ENCODE measurements around the gene TRAPPC10. TPM values are rescaled to one million over a fixed set of nuclear protein-coding genes. Genes with fewer than 3 reads are reported as not detected.

Gene TRAPPC10
- total and polyA plus RNA-seq, 2 donors (not counting 1 experiment from before 2014, with no cell fraction given): 15.4 to 22.0 TPM

- no peaks in the 10 kb centered on the region for H3K4me1 ChIP-seq (ENCODE audit: control insufficient read depth, extremely low read depth, insufficient read depth, low read length)
- H3K4me2 ChIP-seq (ENCODE audit: extremely low read depth, insufficient read depth, low read length): no peak overlapping the region
- no peak overlapping the region for H3K4me3 ChIP-seq (replicated peaks in 1 of 4; ENCODE audit: control extremely low read depth in 1 of 4, insufficient read depth in 1 of 4, low read depth in 3 of 4, low read length in 4 of 4)
- peak; percentile 13 to 23 for DNase-seq (ENCODE audit: low read depth in 2 of 2)
- H4K20me1 ChIP-seq (ENCODE audit: control insufficient read depth, extremely low read depth, insufficient read depth, low read length): no peaks in the 10 kb centered on the region
- H2AFZ ChIP-seq (ENCODE audit: low read length): no peak overlapping the region
- H3K27ac ChIP-seq (ENCODE audit: insufficient read depth, low read length): no peak overlapping the region
- H3K9me3 ChIP-seq (ENCODE audit: control insufficient read depth, insufficient read depth, low read depth, low read length): no peaks in the 10 kb centered on the region
- H3K36me3 ChIP-seq (ENCODE audit: control insufficient read depth, insufficient read depth, low read length): peaks cover 6% of the 10 kb centered on the region
- TF ChIP-seq EZH2 (IDR thresholded peaks at IDR 0.05; ENCODE audit: low read length, missing control alignments): no peak
- TF ChIP-seq, protein P1, sequence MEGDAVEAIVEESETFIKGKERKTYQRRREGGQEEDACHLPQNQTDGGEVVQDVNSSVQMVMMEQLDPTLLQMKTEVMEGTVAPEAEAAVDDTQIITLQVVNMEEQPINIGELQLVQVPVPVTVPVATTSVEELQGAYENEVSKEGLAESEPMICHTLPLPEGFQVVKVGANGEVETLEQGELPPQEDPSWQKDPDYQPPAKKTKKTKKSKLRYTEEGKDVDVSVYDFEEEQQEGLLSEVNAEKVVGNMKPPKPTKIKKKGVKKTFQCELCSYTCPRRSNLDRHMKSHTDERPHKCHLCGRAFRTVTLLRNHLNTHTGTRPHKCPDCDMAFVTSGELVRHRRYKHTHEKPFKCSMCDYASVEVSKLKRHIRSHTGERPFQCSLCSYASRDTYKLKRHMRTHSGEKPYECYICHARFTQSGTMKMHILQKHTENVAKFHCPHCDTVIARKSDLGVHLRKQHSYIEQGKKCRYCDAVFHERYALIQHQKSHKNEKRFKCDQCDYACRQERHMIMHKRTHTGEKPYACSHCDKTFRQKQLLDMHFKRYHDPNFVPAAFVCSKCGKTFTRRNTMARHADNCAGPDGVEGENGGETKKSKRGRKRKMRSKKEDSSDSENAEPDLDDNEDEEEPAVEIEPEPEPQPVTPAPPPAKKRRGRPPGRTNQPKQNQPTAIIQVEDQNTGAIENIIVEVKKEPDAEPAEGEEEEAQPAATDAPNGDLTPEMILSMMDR (conservative IDR thresholded peaks at IDR 0.05 in 1 of 2, IDR thresholded peaks at IDR 0.05 in 1 of 2; ENCODE audit: low read depth in 1 of 2, low read length in 2 of 2): no peak
- H3K9ac ChIP-seq (ENCODE audit: insufficient read depth, low read length): no peak overlapping the region
- peaks cover 2% of the 10 kb centered on the region for H3K79me2 ChIP-seq (ENCODE audit: control insufficient read depth, insufficient read depth, low read length)
- no peaks in the 10 kb centered on the region for H3K27me3 ChIP-seq (ENCODE audit: control insufficient read depth, insufficient read depth, low read length)
These were observed 53.3 kb downstream of the TRAPPC10 start for GRCh38 chr21:44065428-44065827.

GRCh38 chr21:44066116-44066515 is 54.0 kb downstream of the TRAPPC10 start:
- Histone ChIP-seq H3K4me2 (ENCODE audit: extremely low read depth, insufficient read depth, low read length) (no peak overlapping the region), H3K27ac (ENCODE audit: insufficient read depth, low read length) (no peak overlapping the region), H2AFZ (ENCODE audit: low read length) (no peak overlapping the region), H3K36me3 (ENCODE audit: control insufficient read depth, insufficient read depth, low read length) (peaks cover 6% of the 10 kb centered on the region), H3K27me3 (ENCODE audit: control insufficient read depth, insufficient read depth, low read length) (no peaks in the 10 kb centered on the region), H3K9ac (ENCODE audit: insufficient read depth, low read length) (no peak overlapping the region), H3K4me3 (replicated peaks in 1 of 4; ENCODE audit: control extremely low read depth in 1 of 4, insufficient read depth in 1 of 4, low read depth in 3 of 4, low read length in 4 of 4) (no peak overlapping the region), H3K79me2 (ENCODE audit: control insufficient read depth, insufficient read depth, low read length) (peaks cover 2% of the 10 kb centered on the region), H3K9me3 (ENCODE audit: control insufficient read depth, insufficient read depth, low read depth, low read length) (no peaks in the 10 kb centered on the region), H3K4me1 (ENCODE audit: control insufficient read depth, extremely low read depth, insufficient read depth, low read length) (no peaks in the 10 kb centered on the region), H4K20me1 (ENCODE audit: control insufficient read depth, extremely low read depth, insufficient read depth, low read length) (no peaks in the 10 kb centered on the region)
- TF ChIP-seq, protein P1 (conservative IDR thresholded peaks at IDR 0.05 in 1 of 2, IDR thresholded peaks at IDR 0.05 in 1 of 2; ENCODE audit: low read depth in 1 of 2, low read length in 2 of 2): no peak
- TF ChIP-seq EZH2 (IDR thresholded peaks at IDR 0.05; ENCODE audit: low read length, missing control alignments): no peak
- DNase-seq (ENCODE audit: low read depth in 2 of 2): no peak

- H3K36me3 ChIP-seq (ENCODE audit: control insufficient read depth, insufficient read depth, low read length): peaks cover 6% of the 10 kb centered on the region
These were observed 55.1 kb downstream of the TRAPPC10 start for GRCh38 chr21:44067011-44067839.

More at GRCh38 chr21:44067011-44067839, 55.1 kb downstream of the TRAPPC10 start:
- no peak for DNase-seq (ENCODE audit: low read depth in 2 of 2)
- H4K20me1 ChIP-seq (ENCODE audit: control insufficient read depth, extremely low read depth, insufficient read depth, low read length): no peaks in the 10 kb centered on the region
- no peak overlapping the region for H3K4me2 ChIP-seq (ENCODE audit: extremely low read depth, insufficient read depth, low read length)
- H3K4me1 ChIP-seq (ENCODE audit: control insufficient read depth, extremely low read depth, insufficient read depth, low read length): no peaks in the 10 kb centered on the region
- no peak overlapping the region for H3K9ac ChIP-seq (ENCODE audit: insufficient read depth, low read length)
- TF ChIP-seq, protein P1 (conservative IDR thresholded peaks at IDR 0.05 in 1 of 2, IDR thresholded peaks at IDR 0.05 in 1 of 2; ENCODE audit: low read depth in 1 of 2, low read length in 2 of 2): no peak
- no peak for TF ChIP-seq EZH2 (IDR thresholded peaks at IDR 0.05; ENCODE audit: low read length, missing control alignments)
- no peak overlapping the region for H2AFZ ChIP-seq (ENCODE audit: low read length)
- H3K9me3 ChIP-seq (ENCODE audit: control insufficient read depth, insufficient read depth, low read depth, low read length): no peaks in the 10 kb centered on the region
- peaks cover 2% of the 10 kb centered on the region for H3K79me2 ChIP-seq (ENCODE audit: control insufficient read depth, insufficient read depth, low read length)
- no peak overlapping the region for H3K4me3 ChIP-seq (replicated peaks in 1 of 4; ENCODE audit: control extremely low read depth in 1 of 4, insufficient read depth in 1 of 4, low read depth in 3 of 4, low read length in 4 of 4)
- H3K27ac ChIP-seq (ENCODE audit: insufficient read depth, low read length): no peak overlapping the region
- H3K27me3 ChIP-seq (ENCODE audit: control insufficient read depth, insufficient read depth, low read length): no peaks in the 10 kb centered on the region

Measured in fibroblast of lung (primary cell).